ENCODE results near the gene MRGPRX3.

Gene MRGPRX3

DNA sequence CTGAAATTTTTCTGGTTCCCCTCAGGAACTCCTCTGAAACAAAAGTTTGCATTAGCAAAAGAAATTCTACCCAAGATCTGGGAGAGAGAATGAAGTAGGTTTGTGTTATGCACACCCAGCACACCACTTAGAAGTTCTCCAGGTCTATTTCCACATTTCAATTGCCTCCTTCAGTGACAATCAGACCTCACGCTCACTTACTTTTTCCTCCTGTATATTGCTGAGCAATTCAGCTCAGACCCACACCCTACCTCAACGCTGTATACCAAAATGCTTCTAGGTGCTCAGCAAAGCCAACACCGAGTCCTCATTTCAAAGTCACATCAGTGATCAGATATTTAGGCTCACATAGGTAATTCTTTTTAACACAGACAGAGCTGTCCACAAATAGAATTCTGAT lies 19.2 kb downstream of the MRGPRX3 start:
- no peak for DNase-seq (ENCODE audit: low read depth in 3 of 3, low spot score in 1 of 3)

GRCh38 chr11:18168372-18168771 lies 36.0 kb downstream of the MRGPRX3 start:
- DNase-seq (ENCODE audit: low read depth in 3 of 3, low spot score in 1 of 3) = no peak

DNA sequence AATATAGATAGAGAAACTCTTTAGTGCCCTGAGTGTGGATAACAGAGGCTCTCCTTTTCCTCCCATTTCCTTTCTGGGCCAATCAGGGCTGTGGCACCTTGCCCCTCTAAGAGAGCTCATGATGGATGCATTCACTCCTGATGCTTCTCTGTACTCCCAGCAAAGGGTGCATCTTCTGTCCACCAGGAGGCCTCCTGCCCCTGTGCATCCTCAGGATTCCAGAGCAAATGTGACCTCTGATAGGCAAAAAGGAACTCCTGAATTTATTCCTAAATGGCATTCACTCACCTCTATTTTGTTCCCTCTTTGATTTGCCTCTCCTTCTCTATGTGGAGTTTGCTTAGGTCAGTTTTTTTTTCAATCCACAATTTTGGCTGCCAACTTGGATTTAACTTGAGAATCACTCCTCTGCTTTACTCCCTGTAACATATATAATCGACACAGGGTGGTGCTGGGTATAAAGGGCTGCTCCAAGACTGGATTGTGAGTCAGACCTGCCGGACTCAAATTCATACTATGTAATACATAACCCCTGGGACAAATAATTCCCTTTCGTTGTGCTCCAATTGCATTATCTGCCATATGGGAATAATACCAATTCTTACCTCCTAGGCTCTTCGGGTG lies 39.1 kb downstream of the MRGPRX3 start:
- no peak for DNase-seq (ENCODE audit: low read depth in 3 of 3, low spot score in 1 of 3)

GRCh38 chr11:18172666-18173065 lies 40.3 kb downstream of the MRGPRX3 start, which contains the start of gene MRGPRX4:
MRGPRX4 (plus strand) TSS chr11:18172837; CDS start chr11:18173257, 420 bp downstream.
- DNase-seq (ENCODE audit: low read depth in 3 of 3, low spot score in 1 of 3) = no peak

GRCh38 chr11:18173225-18173866 lies 41.0 kb downstream of the MRGPRX3 start:
- no peak for DNase-seq (ENCODE audit: low read depth in 3 of 3, low spot score in 1 of 3)
